ENCODE results near the gene MELK.
"Not testable (repeated sequence)": the region's sequence is repeated elsewhere in the genome, so short reads cannot be mapped to it uniquely, and the experiment has no call there.

DNA sequence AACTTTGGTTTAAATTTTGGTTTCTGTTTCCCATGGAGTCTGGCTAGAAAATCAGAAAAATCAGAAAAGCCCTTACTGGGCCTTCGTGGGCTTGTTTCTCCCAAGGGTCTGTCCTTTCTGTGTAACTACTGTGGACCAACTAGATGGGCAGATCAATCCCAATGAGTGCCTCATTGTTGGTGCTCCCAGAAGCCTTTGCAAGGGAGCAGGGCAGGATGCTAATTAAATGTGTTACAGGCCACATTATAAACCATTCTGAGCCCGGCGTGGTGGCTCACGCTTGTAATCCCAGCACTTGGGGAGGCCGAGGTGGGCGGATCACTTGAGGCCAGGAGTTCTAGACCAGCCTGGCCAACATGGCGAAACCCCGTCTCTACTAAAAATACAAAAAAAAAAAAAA, 1.4 kb downstream of the MELK start:
- TF ChIP-seq ZNF274, ZNF768 (CRISPR knock-in tag; IDR thresholded peaks at IDR 0.05): not testable (repeated sequence)
